Activated T-cell treated with anti-CD3 and anti-CD28 coated beads for 48 hours (primary cell): ENCODE data around the gene MEX3D.
"Not testable (repeated sequence)": the region's sequence is repeated elsewhere in the genome, so short reads cannot be mapped to it uniquely, and the experiment has no call there.

Experiments used
- DNase-seq: peaks from one replicate; pipeline ENCODE4 v3.0.0-alpha.2; 2020; ENCODE audit warnings: low read depth

Gene MEX3D

DNA sequence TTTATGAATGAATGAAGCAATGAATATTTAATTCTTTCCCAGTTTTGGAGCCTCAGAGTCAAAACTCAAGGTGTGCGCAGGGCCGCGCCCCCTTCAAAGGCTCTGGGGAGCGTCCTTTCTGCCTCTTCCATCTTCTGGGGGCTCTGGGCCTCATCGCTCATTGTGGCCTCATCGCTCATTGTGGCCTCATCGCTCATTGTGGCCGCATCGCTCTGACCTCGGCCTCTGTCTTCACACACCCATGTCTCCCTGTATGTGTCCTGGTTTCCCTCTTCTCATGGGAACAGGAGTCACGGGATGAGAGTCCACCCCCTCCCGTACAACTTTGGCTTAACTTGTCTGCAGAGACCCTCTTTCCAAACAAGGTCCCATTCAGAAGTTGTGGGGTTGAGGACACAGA, 3.2 kb upstream of the MEX3D start:
- DNase-seq = no peak

DNA sequence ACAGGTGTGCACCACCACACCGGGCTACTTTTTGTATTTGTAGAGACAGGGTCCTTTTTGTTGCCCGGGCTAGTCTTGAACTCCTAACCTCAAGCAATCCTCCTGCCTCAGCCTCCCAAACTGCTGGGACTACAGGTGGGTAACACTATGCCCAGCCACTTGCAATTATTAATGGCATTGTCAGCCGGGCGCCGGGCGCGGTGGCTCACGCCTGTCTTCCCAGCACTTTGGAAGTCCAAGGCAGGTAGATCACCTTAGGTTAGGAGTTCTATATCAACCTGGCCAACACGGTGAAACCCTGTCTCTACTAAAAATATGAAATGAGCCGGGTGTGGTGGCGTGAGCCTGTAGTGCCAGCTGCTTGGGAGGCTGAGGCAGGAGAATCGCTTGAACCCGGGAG, 2.7 kb upstream of the MEX3D start:
- no peak for DNase-seq

GRCh38 chr19:1569997-1570396, 1.9 kb upstream of the MEX3D start:
- DNase-seq = no peak

DNA sequence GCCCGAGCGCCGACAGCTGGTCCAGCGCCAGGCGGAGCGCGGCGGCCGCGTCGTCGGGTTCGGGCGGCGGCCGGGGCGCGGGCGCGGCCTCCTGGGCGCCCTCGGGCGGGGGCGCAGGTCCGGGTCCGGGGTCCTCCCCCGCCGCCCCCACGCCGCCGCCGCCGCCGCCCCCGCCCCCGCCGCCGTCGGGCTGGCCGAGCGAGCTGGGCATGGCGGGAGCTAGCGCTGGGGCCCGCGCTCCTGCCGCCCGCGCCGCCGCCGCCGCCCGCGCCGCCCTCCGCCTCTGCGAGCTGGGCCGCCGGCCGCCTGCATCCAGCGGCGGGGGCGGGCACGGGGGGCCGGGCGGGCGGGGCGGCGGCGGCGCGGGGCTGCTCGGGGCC, 287 bp downstream of the MEX3D start:
- no peak for DNase-seq

GRCh38 chr19:1567116-1567847, 843 bp downstream of the MEX3D start:
- DNase-seq = no peak

DNA sequence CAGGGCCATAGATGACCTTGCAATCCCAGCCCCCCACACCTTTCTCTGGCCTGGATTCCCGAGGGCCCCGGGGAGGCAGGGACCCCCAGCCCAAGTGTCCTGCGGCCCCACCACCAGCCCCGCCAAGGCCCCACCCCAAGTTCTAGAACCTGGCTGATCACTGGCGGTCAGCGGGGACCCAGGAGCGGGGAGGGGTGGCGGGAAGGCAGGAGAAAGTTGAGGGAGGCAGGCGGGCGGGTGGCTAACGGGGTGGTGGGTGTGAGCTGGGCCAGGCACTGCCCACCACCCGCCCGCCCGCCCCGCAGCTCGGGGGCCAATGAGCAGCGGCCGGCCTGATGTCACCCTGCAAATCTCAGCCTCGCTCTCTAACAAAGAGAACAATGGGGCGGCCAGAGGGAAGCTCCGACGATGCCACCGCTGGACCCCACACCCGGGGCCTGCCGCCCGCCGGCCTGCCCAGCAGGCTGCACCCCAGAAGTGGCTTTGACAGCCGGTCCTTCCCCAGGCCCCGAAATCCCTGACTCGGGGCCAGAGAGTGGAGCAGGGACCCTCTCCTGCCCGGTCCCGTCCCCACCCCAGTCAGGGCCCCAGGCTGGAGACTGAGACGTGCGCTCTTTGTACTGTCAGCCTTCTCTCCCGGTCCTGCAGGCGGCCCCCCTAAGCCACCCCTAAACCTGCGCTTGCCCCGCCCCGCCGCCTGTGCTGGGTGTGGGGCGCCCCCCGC, 1.6 kb downstream of the MEX3D start:
- DNase-seq = no peak

GRCh38 chr19:1563251-1563650, 4.9 kb downstream of the MEX3D start:
- DNase-seq = no peak

DNA sequence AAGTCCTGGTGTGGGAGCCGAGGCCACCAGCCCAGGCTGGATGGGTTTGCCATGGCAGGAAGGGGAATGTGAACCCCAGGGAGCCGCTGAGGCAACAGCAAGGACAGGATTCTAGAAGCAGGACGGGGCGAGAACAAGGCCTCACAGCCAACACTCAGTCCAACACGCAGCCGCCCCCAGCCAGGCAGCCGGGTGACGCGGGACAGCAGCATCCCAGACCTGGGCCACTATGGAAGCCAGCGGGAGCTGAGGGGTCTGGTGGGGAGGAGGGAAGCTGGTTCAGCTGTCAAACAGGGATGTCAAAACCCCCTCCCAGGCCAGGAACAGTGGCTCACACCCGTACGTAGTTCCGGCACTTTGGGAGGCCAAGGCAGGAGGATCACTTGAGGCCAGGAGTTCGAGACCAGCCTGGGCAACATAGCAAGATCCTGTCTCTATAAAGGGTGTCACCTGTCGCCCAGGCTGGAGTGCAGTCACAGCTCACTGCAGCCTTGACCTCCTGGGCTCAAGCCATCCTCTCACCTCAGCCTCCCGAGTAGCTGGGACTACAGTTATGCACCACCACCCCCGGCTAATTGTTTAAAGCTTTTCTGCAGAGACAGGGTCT, 6.8 kb downstream of the MEX3D start:
- DNase-seq = no peak

DNA sequence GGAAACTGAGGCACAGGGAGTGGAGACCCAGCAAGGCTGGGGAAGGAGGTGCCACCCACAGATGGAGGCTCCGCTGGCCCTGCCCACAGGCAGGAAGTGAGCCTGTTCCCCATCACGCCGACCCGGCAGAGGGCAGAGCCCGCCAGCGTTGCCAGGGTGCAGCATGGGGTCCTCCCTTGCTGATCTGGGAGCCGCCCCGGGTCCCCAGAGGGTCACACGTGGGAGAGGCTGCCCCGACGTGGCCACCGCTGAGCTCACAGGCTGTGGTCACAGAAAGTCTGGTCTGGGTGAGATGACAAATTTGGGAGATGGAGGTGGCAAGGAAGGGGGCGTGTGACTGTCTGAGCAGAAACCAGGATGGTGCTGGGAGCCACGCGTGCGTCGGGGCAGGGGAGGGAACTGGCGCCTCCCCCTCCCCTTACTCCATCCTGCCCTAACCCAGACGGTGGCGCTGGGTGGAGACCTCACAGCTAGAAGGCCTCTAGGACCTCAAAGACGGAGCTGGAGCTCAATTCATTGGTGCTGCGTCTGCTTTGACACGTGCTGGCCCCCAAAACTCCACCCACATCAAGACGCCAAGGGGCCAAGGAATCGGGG, 7.7 kb downstream of the MEX3D start:
- DNase-seq = no peak

DNA sequence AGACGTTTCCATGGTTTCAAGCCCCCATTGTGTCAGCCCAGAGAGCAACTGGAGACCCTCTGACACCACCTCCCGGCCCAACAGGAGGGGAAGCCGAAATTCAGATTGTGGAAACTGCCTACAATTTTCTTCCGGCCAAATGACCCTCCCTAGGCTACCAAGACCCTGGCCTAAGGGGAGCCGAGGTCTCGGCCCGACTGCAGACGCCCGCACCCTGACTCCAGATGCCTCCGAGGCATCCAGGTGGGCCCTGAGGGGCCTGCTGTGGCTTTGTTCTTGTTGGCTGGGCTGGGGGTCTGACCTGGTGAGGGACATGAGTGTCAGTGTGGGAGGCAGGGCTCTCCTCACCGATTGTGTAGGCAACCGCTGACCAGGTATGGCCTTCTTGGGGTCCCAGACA, 9.6 kb downstream of the MEX3D start:
- DNase-seq = no peak

- DNase-seq = no peak
Observed at GRCh38 chr19:1556390-1557070, 11.6 kb downstream of the MEX3D start.

DNA sequence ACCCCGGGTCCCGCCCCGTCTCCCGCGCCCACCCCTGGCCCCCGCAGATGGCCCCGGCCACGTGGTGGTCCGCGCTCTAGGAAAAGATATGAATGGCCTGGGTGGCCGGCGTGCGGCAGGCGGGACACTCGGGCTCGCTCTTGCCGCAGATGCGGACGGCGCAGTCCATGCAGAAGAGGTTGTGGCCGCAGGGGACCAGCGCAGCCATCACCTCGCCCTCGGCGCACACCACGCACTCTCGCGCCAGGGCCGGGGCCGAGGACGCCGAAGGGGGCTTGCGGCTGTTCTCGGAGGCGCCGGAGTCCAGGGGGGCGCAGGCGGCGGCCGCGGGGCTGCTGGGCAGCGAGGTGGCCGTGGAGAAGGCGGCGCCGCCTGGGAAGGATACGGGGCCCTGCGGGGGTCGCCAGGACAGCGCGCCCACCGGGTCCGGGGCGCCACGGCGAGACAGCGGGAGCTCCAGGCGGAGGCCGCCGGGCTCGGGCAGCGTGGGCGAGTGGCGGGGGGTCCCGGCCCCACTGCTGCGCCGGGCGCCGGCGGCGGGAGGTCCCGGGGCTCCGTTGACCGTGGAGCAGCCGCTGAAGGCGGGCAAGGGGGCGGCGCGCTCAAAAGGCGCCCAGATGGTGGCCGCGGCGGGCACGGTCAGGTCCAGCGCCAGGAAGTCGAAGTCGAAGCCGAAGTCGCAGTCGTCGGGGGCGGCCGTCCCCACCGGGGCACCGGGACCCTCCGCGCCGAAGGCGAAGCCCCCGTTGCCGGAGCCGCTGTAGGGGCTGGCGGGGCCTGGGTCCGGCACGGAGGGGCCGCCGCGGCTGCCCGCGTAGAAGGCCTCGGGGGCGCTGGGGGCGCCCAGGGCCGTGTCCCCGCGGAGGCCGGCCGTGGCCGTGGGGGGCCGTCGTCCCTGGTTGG, 12.4 kb downstream of the MEX3D start:
- DNase-seq = no peak

DNA sequence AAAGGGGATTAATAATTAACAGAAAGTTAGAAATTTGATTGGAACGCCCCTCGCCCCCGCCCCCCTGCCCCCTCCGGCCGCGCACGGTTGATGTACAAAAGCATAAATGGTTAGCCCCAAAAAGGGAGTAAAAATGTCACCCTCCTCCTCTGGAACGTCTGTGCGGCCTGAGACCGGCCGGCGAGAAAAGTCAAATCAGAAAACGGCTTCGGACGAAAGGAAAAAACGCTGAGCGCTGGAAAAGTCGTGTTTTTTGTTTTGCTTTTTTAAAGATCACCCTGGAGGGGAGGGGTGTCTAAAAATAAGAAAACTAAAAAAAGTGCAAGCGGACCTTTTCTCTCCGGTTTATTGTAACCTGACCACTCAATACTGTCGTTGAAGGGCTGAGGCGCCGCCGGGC, 13.2 kb downstream of the MEX3D start:
- no peak for DNase-seq

- no peak for DNase-seq
Observed at GRCh38 chr19:1553415-1553814, 14.7 kb downstream of the MEX3D start.

- DNase-seq = no peak
Observed at GRCh38 chr19:1551068-1552040, 16.8 kb downstream of the MEX3D start.

DNA sequence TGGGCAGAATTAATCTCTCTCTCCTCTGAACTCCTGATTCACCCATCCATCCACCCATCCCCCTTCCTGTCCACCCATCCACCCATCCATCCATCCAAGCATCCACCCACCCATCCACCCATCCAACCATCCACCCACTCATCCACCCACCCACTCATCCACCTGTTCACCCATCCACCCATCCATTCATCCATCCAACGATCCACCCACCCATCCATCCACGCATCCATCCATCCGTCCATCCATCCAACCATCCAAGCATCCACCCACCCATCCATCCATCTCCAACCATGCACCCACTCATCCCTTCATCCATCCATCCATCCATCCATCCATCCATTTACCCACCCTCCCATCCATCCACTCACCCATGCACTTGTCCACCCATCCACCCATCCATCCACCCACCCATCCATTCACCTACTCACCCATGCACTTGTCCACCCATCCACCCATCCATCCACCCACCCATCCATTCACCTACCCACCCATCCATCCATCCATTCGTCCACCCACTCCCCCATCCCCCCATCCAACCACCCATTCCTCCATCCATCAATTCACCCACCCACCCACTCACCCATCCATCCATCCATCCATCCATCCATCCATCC, 18.7 kb downstream of the MEX3D start:
- no peak for DNase-seq

- DNase-seq = no peak
Observed at GRCh38 chr19:1540365-1540925, 27.7 kb downstream of the MEX3D start.

GRCh38 chr19:1539749-1540148, 28.4 kb downstream of the MEX3D start:
- not testable (repeated sequence) for DNase-seq

GRCh38 chr19:1538978-1539377, 29.1 kb downstream of the MEX3D start:
- DNase-seq = no peak
